ENCODE results near the gene ATG2A. TPM values are rescaled to one million over a fixed set of nuclear protein-coding genes. Genes with fewer than 3 reads are reported as not detected.

ATG2A gene
- total RNA-seq, result 8.8 and 9.6 TPM in 2 replicates

GRCh38 chr11:64916775-64917662 lies at the start of gene ATG2A:
Gene ATG2A, minus strand, starts transcription at chr11:64917209. Its CDS starts 74 bp downstream, at chr11:64917135.
- DNase-seq (ENCODE audit: low read depth, low spot score), result peak; percentile 99

- no peak for DNase-seq (ENCODE audit: low read depth, low spot score)
These were observed 46.1 kb upstream of the ATG2A start for GRCh38 chr11:64963072-64963631.

GRCh38 chr11:64960719-64961118 lies 43.7 kb upstream of the ATG2A start:
- no peak for DNase-seq (ENCODE audit: low read depth, low spot score)

GRCh38 chr11:64959498-64959897 lies 42.5 kb upstream of the ATG2A start:
- no peak for DNase-seq (ENCODE audit: low read depth, low spot score)

- DNase-seq (ENCODE audit: low read depth, low spot score), result no peak
These were observed 37.2 kb upstream of the ATG2A start for GRCh38 chr11:64954201-64954600.

- no peak for DNase-seq (ENCODE audit: low read depth, low spot score)
These were observed 34.5 kb upstream of the ATG2A start for GRCh38 chr11:64951529-64951928.

GRCh38 chr11:64947208-64947814 lies 30.3 kb upstream of the ATG2A start:
- no peak for DNase-seq (ENCODE audit: low read depth, low spot score)

GRCh38 chr11:64936539-64936938 lies 19.5 kb upstream of the ATG2A start:
- DNase-seq (ENCODE audit: low read depth, low spot score), result no peak

- DNase-seq (ENCODE audit: low read depth, low spot score), result no peak
These were observed 18.5 kb upstream of the ATG2A start, which contains the start of gene GPHA2 for GRCh38 chr11:64935359-64936081. Gene GPHA2, minus strand, starts transcription at chr11:64935893. Its CDS starts 433 bp downstream, at chr11:64935460.

- DNase-seq (ENCODE audit: low read depth, low spot score), result no peak
These were observed 17.8 kb upstream of the ATG2A start for GRCh38 chr11:64934682-64935358.

GRCh38 chr11:64933935-64934681 lies 17.1 kb upstream of the ATG2A start:
- DNase-seq (ENCODE audit: low read depth, low spot score), result no peak

GRCh38 chr11:64933213-64933934 lies 16.4 kb upstream of the ATG2A start:
- DNase-seq (ENCODE audit: low read depth, low spot score), result no peak

- DNase-seq (ENCODE audit: low read depth, low spot score), result no peak
These were observed 15.3 kb upstream of the ATG2A start for GRCh38 chr11:64932324-64932723.

- DNase-seq (ENCODE audit: low read depth, low spot score), result no peak
These were observed 14.3 kb upstream of the ATG2A start for GRCh38 chr11:64931290-64931689.

GRCh38 chr11:64930340-64930739 lies 13.3 kb upstream of the ATG2A start:
- no peak for DNase-seq (ENCODE audit: low read depth, low spot score)

- no peak for DNase-seq (ENCODE audit: low read depth, low spot score)
These were observed 12.6 kb upstream of the ATG2A start for GRCh38 chr11:64929625-64930024.

GRCh38 chr11:64928957-64929356 lies 11.9 kb upstream of the ATG2A start:
- no peak for DNase-seq (ENCODE audit: low read depth, low spot score)

- no peak for DNase-seq (ENCODE audit: low read depth, low spot score)
These were observed 9.7 kb upstream of the ATG2A start for GRCh38 chr11:64926689-64927088.

GRCh38 chr11:64925536-64926436 lies 8.8 kb upstream of the ATG2A start:
- no peak for DNase-seq (ENCODE audit: low read depth, low spot score)
